Measurements from ENCODE around the gene GHITM.

DNA sequence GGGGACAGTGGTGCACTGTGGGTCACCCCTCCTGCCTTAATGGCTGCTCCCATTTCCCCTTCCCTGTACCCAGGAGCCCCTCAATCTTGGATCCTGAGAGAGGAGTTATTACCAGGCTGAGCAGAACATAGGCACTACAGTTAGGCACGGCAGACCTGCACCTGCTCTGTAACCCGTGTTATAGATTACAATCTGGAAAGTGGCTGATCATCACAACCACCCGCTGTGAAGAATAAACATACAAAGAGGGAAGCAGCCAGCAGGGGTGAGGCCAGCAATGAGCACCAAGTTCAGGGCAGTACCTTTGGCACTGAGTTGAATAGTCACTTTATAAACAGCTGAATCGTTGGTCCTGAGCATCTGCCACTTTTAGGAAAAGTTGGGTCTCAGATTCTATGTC, 56.8 kb downstream of the GHITM start:
- TF ChIP-seq CEBPB (IDR thresholded peaks at IDR 0.05; ENCODE audit: low read depth), result no peak
- TF ChIP-seq, protein P1, sequence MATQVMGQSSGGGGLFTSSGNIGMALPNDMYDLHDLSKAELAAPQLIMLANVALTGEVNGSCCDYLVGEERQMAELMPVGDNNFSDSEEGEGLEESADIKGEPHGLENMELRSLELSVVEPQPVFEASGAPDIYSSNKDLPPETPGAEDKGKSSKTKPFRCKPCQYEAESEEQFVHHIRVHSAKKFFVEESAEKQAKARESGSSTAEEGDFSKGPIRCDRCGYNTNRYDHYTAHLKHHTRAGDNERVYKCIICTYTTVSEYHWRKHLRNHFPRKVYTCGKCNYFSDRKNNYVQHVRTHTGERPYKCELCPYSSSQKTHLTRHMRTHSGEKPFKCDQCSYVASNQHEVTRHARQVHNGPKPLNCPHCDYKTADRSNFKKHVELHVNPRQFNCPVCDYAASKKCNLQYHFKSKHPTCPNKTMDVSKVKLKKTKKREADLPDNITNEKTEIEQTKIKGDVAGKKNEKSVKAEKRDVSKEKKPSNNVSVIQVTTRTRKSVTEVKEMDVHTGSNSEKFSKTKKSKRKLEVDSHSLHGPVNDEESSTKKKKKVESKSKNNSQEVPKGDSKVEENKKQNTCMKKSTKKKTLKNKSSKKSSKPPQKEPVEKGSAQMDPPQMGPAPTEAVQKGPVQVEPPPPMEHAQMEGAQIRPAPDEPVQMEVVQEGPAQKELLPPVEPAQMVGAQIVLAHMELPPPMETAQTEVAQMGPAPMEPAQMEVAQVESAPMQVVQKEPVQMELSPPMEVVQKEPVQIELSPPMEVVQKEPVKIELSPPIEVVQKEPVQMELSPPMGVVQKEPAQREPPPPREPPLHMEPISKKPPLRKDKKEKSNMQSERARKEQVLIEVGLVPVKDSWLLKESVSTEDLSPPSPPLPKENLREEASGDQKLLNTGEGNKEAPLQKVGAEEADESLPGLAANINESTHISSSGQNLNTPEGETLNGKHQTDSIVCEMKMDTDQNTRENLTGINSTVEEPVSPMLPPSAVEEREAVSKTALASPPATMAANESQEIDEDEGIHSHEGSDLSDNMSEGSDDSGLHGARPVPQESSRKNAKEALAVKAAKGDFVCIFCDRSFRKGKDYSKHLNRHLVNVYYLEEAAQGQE (IDR thresholded peaks at IDR 0.05; ENCODE audit: low read depth), result no peak
- no peak for TF ChIP-seq SIN3A (IDR thresholded peaks at IDR 0.05; ENCODE audit: low read depth)
- TF ChIP-seq, protein P2, sequence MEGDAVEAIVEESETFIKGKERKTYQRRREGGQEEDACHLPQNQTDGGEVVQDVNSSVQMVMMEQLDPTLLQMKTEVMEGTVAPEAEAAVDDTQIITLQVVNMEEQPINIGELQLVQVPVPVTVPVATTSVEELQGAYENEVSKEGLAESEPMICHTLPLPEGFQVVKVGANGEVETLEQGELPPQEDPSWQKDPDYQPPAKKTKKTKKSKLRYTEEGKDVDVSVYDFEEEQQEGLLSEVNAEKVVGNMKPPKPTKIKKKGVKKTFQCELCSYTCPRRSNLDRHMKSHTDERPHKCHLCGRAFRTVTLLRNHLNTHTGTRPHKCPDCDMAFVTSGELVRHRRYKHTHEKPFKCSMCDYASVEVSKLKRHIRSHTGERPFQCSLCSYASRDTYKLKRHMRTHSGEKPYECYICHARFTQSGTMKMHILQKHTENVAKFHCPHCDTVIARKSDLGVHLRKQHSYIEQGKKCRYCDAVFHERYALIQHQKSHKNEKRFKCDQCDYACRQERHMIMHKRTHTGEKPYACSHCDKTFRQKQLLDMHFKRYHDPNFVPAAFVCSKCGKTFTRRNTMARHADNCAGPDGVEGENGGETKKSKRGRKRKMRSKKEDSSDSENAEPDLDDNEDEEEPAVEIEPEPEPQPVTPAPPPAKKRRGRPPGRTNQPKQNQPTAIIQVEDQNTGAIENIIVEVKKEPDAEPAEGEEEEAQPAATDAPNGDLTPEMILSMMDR (IDR thresholded peaks at IDR 0.05 in 2 of 3, conservative IDR thresholded peaks at IDR 0.05 in 1 of 3; ENCODE audit: borderline replicate concordance in 1 of 3, insufficient read depth in 1 of 3, low read depth in 2 of 3, low read length in 2 of 3), result no peak
- no peak for TF ChIP-seq POLR2A (IDR thresholded peaks at IDR 0.05; ENCODE audit: borderline replicate concordance, extremely low read depth, insufficient read depth, insufficient read length)
- TF ChIP-seq SRF (IDR thresholded peaks at IDR 0.05; ENCODE audit: low read depth), result no peak
